ENCODE results near the gene RPL13.

- TF ChIP-seq CTCF (IDR thresholded peaks at IDR 0.05) (no peak), POLR2AphosphoS5 (IDR thresholded peaks at IDR 0.05) (no peak)
Measured at GRCh38 chr16:89522287-89522686, 38.2 kb upstream of the RPL13 start.
